Testis (tissue), 3 donors: Measurements from ENCODE around the gene ALKBH5. TPM values are rescaled to one million over a fixed set of nuclear protein-coding genes. Genes with fewer than 3 reads are reported as not detected.
A peak's percentile ranks its signal among the peaks of the same experiment; 100 is the strongest.

Experiments
- DNase-seq: peaks from one replicate; pipeline ENCODE4 v3.0.0-alpha.2; 2019
- H3K27ac ChIP-seq, 2 donors: fragments of 200-600 bp; sonication (generic); one replicate each; pipeline ENCODE4 v1.5.1; 2019
- H3K27me3 ChIP-seq: fragments of 200-600 bp; sonication (generic); one replicate; pipeline ENCODE4 v1.5.1; 2019
- H3K36me3 ChIP-seq: fragments of 200-600 bp; sonication (generic); one replicate; pipeline ENCODE4 v1.5.1; 2017; ENCODE audit warnings: low read depth; ENCODE audit errors: missing control alignments
- H3K4me1 ChIP-seq: fragments of 200-600 bp; sonication (generic); one replicate; pipeline ENCODE4 v1.5.1; 2019
- H3K4me3 ChIP-seq, 2 donors: fragments of 200-600 bp; sonication (generic); one replicate each; pipeline ENCODE4 v1.5.1; 2017 to 2019
- H3K9me3 ChIP-seq: fragments of 200-600 bp; sonication (generic); one replicate; pipeline ENCODE4 v1.5.1; 2017
- POLR2A ChIP-seq: fragments of 450-650 bp; IDR thresholded peaks from one replicate; pipeline ENCODE4 v1.6.1; 2017; ENCODE audit warnings: antibody characterized with exemption, mild to moderate bottlenecking, moderate library complexity
- WGBS, 2 donors: methylation state at CpG; one replicate each; pipeline ENCODE4 v1.1.5; 2018; 5-methylcytosine and 5-hydroxymethylcytosine counted together
- intact Hi-C: fragments of 100-400 bp; cut with DNase I; formaldehyde crosslinking; loops from one replicate; pipeline ENCODE4 v1.15.1; 2023; ENCODE audit warnings: low total_unique reads
- polyA plus RNA-seq: library from polyadenylated mRNA; stranded (reverse); fragments of 350-450 nt; fragmentation: Illumina TruSeq; extraction: RNeasy Lipid Tissue Mini Kit (QIAGEN cat#74804); gene quantifications from one replicate; pipeline ENCODE4 v1.2.3, GENCODE V29; 2014; ENCODE audit warnings: low read depth, low replicate concordance; ENCODE audit not compliant: insufficient read depth
- total RNA-seq, 2 donors: library from RNA; depleted of rRNA; stranded (reverse); fragments of >200 nt; gene quantifications; one replicate each; pipeline ENCODE4 v1.2.3, GENCODE V29; 2016
- TF ChIP-seq, protein P1 (sequence below), 3 experiments: fragments of 450-650 bp in 2 of 3; fragments of 200-600 bp in 1 of 3; sonication (generic) in 1 of 3; IDR thresholded peaks; one replicate each; pipeline ENCODE4 v1.5.1; 2016 to 2019; ENCODE audit warnings: antibody characterized with exemption in 3 of 3, mild to moderate bottlenecking in 2 of 3, moderate library complexity in 1 of 3

Gene ALKBH5
- total and polyA plus RNA-seq, 3 donors from 2014 or later, result 172 to 253 (median 213) TPM

DNA sequence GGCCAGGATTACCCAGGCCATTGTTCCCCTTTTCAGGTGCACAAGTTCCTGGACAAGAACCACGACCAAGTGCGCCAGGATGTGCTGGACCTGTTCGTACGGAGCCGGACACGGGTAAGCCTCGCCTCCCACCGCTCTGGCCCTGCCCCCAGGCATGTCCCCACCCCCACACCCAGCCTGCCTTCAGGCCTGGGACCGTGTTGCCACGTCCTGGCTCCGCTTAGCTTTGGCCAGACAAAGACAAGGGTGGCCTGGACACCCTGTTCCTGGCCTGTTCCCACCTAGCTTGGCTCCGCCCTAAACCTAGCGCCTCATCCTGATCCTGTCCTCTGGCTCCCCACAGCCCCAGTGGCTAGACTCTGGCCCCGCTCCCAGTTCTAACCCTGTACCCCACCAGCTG lies 44.1 kb upstream of the ALKBH5 start:
- Histone ChIP-seq H3K4me1 (peaks cover 10% of the 10 kb centered on the region), H3K9me3 (no peaks in the 10 kb centered on the region), H3K27ac (no peak overlapping the region), H3K27me3 (no peaks in the 10 kb centered on the region), H3K4me3 (no peak overlapping the region), H3K36me3 (no peaks in the 10 kb centered on the region)
- 54 to 56% methylated on average over 14 of the region's 14 CpGs for WGBS, 2 donors
- intact Hi-C loops, result no loop called here
- no peak for TF ChIP-seq POLR2A
- TF ChIP-seq, protein P1, sequence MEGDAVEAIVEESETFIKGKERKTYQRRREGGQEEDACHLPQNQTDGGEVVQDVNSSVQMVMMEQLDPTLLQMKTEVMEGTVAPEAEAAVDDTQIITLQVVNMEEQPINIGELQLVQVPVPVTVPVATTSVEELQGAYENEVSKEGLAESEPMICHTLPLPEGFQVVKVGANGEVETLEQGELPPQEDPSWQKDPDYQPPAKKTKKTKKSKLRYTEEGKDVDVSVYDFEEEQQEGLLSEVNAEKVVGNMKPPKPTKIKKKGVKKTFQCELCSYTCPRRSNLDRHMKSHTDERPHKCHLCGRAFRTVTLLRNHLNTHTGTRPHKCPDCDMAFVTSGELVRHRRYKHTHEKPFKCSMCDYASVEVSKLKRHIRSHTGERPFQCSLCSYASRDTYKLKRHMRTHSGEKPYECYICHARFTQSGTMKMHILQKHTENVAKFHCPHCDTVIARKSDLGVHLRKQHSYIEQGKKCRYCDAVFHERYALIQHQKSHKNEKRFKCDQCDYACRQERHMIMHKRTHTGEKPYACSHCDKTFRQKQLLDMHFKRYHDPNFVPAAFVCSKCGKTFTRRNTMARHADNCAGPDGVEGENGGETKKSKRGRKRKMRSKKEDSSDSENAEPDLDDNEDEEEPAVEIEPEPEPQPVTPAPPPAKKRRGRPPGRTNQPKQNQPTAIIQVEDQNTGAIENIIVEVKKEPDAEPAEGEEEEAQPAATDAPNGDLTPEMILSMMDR (IDR thresholded peaks at IDR 0.05), result no peak
- DNase-seq, result no peak

DNA sequence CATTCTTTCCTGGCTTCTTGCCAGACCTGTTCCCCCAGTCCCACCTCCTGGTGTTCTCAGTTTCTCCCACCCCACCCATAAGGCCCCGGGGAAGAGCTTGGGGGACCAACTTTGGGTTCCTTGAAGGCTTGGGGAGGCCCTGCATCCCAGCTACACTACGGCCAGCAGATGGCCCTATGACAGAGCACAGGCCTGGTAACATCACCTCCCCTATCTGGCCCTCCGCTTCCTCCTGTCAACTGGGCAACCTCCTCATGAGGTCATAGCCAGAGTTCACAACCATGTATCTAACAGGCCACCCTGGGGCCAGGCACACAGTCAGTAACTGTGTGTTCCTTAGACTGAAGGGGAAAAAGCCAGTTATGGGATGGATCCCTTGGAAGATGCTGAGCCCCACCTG lies 43.7 kb upstream of the ALKBH5 start:
- intact Hi-C loops, result no loop called here
- Histone ChIP-seq H3K36me3 (no peaks in the 10 kb centered on the region), H3K4me3 (no peak overlapping the region), H3K9me3 (no peaks in the 10 kb centered on the region), H3K27ac (no peak overlapping the region), H3K4me1 (peaks cover 10% of the 10 kb centered on the region), H3K27me3 (no peaks in the 10 kb centered on the region)
- peak; percentile 53 for DNase-seq
- TF ChIP-seq, protein P1 (IDR thresholded peaks at IDR 0.05), result no peak
- TF ChIP-seq POLR2A, result no peak
- 51 to 61% methylated on average over 3 of the region's 3 CpGs for WGBS, 2 donors

DNA sequence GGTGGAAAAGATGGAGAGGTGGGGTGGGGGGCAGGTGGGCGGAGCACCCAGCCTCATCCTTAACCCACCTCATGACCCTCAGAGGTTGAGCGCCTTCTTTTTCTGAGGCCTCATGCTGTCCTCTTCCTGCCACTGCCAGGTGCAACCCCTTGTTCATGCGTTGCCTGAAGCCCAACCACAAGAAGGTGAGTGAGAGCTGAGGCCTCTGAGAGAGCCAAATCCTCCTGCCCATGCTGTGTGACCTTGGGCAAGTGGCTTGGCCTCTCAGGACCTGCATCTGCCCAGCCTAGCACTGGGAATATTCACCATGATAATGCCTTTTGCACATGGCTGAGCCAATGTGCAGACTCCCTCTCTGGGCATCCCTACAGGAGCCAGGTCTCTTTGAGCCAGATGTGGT lies 43.0 kb upstream of the ALKBH5 start:
- WGBS, 2 donors, result 80 to 87% methylated on average over 3 of the region's 3 CpGs
- no peak for DNase-seq
- no peak overlapping the region for H3K4me3 ChIP-seq
- TF ChIP-seq, protein P1 (IDR thresholded peaks at IDR 0.05), result no peak
- TF ChIP-seq POLR2A, result no peak
- H3K4me1 ChIP-seq, result peaks cover 10% of the 10 kb centered on the region
- no peaks in the 10 kb centered on the region for H3K27me3 ChIP-seq
- H3K36me3 ChIP-seq, result no peaks in the 10 kb centered on the region
- intact Hi-C loops, result no loop called here
- no peak overlapping the region for H3K27ac ChIP-seq
- H3K9me3 ChIP-seq, result no peaks in the 10 kb centered on the region

DNA sequence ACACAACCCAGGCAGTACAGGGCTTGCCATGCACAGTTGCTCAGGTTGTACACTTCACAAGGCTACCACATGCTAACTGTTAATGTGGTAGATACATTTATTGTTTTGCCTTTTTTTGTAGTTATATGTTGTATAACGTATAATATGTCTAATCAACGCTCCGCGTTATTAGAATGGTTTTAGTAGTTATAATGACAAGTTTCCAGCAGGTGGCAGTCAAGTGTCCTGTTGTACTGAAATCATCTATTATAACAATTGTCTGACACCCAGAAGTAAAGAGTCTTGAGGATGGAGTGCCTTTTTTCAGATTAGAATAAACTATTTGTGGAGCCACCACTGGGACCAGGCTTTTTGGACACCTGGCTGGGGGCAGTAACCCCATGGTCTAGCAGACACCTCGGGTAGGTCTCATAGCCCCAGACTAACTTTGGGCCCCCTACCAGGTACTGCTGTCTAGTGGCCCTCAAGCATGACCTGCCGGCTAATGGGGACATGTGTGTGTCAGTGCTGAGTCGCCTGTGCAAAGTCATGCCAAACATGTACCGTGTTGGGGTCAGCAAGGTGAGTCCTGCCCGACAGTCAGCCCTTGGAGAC lies 42.3 kb upstream of the ALKBH5 start:
- 43 to 49% methylated on average over 7 to 9 of the region's 9 CpGs for WGBS, 2 donors
- DNase-seq, result peak; percentile 47
- Histone ChIP-seq H3K9me3 (no peaks in the 10 kb centered on the region), H3K4me1 (peaks cover 10% of the 10 kb centered on the region), H3K4me3 (no peak overlapping the region), H3K27ac (no peak overlapping the region), H3K36me3 (no peaks in the 10 kb centered on the region), H3K27me3 (no peaks in the 10 kb centered on the region)
- TF ChIP-seq, protein P1 (IDR thresholded peaks at IDR 0.05), result peak; percentile 44 to 58 (median 56)
- TF ChIP-seq POLR2A, result no peak
- intact Hi-C loops, result no loop called here

DNA sequence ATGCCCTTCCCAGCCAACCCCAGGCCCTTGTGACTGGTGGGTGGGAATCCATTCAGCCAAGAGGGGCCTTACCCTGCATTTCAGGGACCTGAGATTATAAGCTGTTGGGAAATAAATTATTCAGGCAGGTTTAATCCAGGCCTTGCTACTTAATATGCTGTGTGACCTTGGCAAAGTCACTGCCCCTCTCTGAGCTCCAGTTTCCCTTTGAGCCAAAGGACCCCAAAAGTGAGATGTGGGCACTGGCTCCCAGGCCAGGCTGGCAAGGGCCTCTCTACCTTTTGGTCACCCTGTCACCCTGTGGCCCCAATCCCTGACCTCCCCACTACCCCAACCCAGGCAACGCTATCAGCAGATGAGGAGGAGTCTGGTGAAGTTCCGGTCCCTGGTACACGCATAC lies 41.2 kb upstream of the ALKBH5 start:
- Histone ChIP-seq H3K27me3 (no peaks in the 10 kb centered on the region), H3K9me3 (no peaks in the 10 kb centered on the region), H3K4me1 (peaks cover 10% of the 10 kb centered on the region), H3K36me3 (no peaks in the 10 kb centered on the region), H3K27ac (no peak overlapping the region), H3K4me3 (no peak overlapping the region)
- intact Hi-C loops, result no loop called here
- TF ChIP-seq, protein P1 (IDR thresholded peaks at IDR 0.05), result no peak
- no peak for TF ChIP-seq POLR2A
- 85 to 100% methylated on average over 3 of the region's 3 CpGs for WGBS, 2 donors
- DNase-seq, result no peak
